KMS-11 (cell line): ENCODE data around the gene MYO9B.

ENCODE experiments used
- H2AFZ ChIP-seq: fragments of 200-600 bp; sonication (generic); 2 replicates; pipeline ENCODE4 v1.6.1; 2016; ENCODE audit warnings: antibody characterized with exemption, mixed run types, low read depth
- H3K27ac ChIP-seq: fragments of 200-600 bp; sonication (generic); 2 replicates; pipeline ENCODE4 v1.6.1; 2016; ENCODE audit warnings: mild to moderate bottlenecking, mixed run types
- H3K27me3 ChIP-seq: fragments of 200-600 bp; sonication (generic); 2 replicates; pipeline ENCODE4 v1.6.1; 2017; ENCODE audit warnings: mild to moderate bottlenecking, low read depth, mixed run types, moderate library complexity; ENCODE audit not compliant: insufficient read depth
- H3K36me3 ChIP-seq: fragments of 200-600 bp; sonication (generic); 2 replicates; pipeline ENCODE4 v1.6.1; 2017; ENCODE audit warnings: mild to moderate bottlenecking, mixed run types; ENCODE audit not compliant: insufficient read depth
- H3K4me1 ChIP-seq: fragments of 200-600 bp; sonication (generic); 2 replicates; pipeline ENCODE4 v1.6.1; 2016; ENCODE audit warnings: mild to moderate bottlenecking, low read depth, mixed run types; ENCODE audit not compliant: poor library complexity, severe bottlenecking
- H3K4me2 ChIP-seq: fragments of 200-600 bp; sonication (generic); 2 replicates; pipeline ENCODE4 v1.7.0; 2016; ENCODE audit warnings: mild to moderate bottlenecking, mixed run types
- H3K4me3 ChIP-seq: fragments of 200-600 bp; sonication (generic); IDR thresholded peaks from 2 replicates; pipeline ENCODE4 v1.6.1; 2017; ENCODE audit warnings: low read depth, low read length, mixed read lengths; ENCODE audit not compliant: insufficient read depth
- H3K79me2 ChIP-seq: fragments of 200-600 bp; sonication (generic); 2 replicates; pipeline ENCODE4 v1.6.1; 2016; ENCODE audit warnings: low read depth, mixed run types; ENCODE audit not compliant: insufficient read depth
- H3K9ac ChIP-seq: fragments of 200-600 bp; sonication (generic); 2 replicates; pipeline ENCODE4 v1.6.1; 2016; ENCODE audit warnings: mild to moderate bottlenecking, mixed run types
- H4K20me1 ChIP-seq: fragments of 200-600 bp; sonication (generic); 2 replicates; pipeline ENCODE4 v1.6.1; 2016; ENCODE audit warnings: mild to moderate bottlenecking, mixed run types; ENCODE audit not compliant: insufficient read depth
- TF ChIP-seq, protein P1 (sequence below): fragments of 200-600 bp; sonication (generic); conservative IDR thresholded peaks from 2 replicates; pipeline ENCODE4 v1.6.1; 2017; ENCODE audit warnings: low read depth, mild to moderate bottlenecking, antibody characterized with exemption, low read length, moderate library complexity, mixed read lengths

The MYO9B gene

GRCh38 chr19:17109300-17109699, 33.7 kb downstream of the MYO9B start:
- Histone ChIP-seq H3K4me1 (no peaks in the 10 kb centered on the region), H3K36me3 (no peaks in the 10 kb centered on the region), H4K20me1 (no peaks in the 10 kb centered on the region), H3K27me3 (no peaks in the 10 kb centered on the region), H3K9ac (no peak overlapping the region), H3K4me2 (no peak overlapping the region), H3K4me3 (no peak overlapping the region), H3K79me2 (no peaks in the 10 kb centered on the region), H3K27ac (no peak overlapping the region), H2AFZ (no peak overlapping the region)
- TF ChIP-seq, protein P1, sequence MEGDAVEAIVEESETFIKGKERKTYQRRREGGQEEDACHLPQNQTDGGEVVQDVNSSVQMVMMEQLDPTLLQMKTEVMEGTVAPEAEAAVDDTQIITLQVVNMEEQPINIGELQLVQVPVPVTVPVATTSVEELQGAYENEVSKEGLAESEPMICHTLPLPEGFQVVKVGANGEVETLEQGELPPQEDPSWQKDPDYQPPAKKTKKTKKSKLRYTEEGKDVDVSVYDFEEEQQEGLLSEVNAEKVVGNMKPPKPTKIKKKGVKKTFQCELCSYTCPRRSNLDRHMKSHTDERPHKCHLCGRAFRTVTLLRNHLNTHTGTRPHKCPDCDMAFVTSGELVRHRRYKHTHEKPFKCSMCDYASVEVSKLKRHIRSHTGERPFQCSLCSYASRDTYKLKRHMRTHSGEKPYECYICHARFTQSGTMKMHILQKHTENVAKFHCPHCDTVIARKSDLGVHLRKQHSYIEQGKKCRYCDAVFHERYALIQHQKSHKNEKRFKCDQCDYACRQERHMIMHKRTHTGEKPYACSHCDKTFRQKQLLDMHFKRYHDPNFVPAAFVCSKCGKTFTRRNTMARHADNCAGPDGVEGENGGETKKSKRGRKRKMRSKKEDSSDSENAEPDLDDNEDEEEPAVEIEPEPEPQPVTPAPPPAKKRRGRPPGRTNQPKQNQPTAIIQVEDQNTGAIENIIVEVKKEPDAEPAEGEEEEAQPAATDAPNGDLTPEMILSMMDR: no peak

DNA sequence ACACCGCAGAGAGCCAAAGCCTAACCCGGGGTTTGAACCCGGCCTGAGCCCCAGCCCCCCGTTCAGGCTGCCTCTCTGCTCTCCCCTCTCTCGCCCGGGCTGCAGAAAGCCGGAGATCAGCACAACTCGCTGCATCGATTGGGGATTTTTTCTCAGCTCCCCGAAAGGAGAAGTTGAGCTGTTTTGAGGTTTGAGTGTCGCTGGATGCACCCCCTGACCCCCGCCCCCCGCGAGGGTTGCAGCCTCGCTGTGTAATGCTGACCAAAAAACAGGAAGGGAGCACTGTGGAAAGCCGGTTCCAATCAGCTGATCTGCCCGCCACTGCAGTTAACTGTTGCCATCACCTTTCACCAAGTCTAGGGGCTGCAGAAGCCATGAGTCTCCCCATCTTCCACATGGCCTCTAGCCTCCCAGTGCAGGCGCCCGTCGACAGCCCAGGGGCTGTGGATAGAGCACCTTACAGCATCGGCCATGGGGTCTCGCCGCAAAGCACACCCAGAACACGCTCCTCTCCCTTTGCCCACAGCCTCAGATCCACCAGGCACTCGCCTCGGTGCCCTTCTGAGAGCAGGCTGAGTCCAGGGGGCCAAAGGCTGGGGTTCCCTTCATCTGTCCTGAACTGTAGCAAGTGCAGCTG, 34.5 kb downstream of the MYO9B start:
- no peaks in the 10 kb centered on the region for H3K36me3 ChIP-seq
- H4K20me1 ChIP-seq: no peaks in the 10 kb centered on the region
- H3K79me2 ChIP-seq: no peaks in the 10 kb centered on the region
- no peak overlapping the region for H3K9ac ChIP-seq
- no peak overlapping the region for H3K27ac ChIP-seq
- no peak overlapping the region for H2AFZ ChIP-seq
- no peak overlapping the region for H3K4me3 ChIP-seq
- TF ChIP-seq, protein P1: no peak
- H3K27me3 ChIP-seq: no peaks in the 10 kb centered on the region
- H3K4me2 ChIP-seq: no peak overlapping the region
- H3K4me1 ChIP-seq: no peaks in the 10 kb centered on the region

- Histone ChIP-seq H3K27me3 (no peaks in the 10 kb centered on the region), H4K20me1 (no peaks in the 10 kb centered on the region), H3K27ac (no peak overlapping the region), H2AFZ (no peak overlapping the region), H3K4me1 (no peaks in the 10 kb centered on the region), H3K4me2 (no peak overlapping the region), H3K36me3 (no peaks in the 10 kb centered on the region), H3K4me3 (no peak overlapping the region), H3K79me2 (no peaks in the 10 kb centered on the region), H3K9ac (no peak overlapping the region)
- TF ChIP-seq, protein P1: no peak
Measured at GRCh38 chr19:17110599-17110966, 35.0 kb downstream of the MYO9B start.

DNA sequence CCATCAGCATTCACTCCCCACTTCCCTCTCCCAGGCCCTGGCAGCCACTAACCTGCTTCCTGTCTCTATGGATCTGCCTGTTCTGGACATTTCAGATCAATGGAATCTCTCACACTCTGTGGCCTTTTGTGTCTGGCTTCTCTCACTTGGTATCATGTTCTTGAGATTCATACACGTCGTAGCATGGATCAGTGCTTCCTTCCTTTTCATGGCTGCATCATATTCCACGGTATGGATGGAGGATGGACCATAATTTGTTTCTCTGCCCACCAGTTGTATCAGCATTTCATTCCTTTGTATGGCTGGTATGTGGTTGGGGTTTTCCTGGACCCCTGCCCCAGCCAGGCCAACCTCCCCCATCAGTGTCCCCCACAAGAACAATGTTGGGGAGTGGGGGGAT, 36.2 kb downstream of the MYO9B start:
- no peaks in the 10 kb centered on the region for H4K20me1 ChIP-seq
- H3K27me3 ChIP-seq: no peaks in the 10 kb centered on the region

More for the DNA sequence above, 36.2 kb downstream of the MYO9B start:
- Histone ChIP-seq H3K4me2 (no peak overlapping the region), H3K9ac (no peak overlapping the region), H3K4me3 (no peak overlapping the region), H3K27ac (no peak overlapping the region), H3K36me3 (no peaks in the 10 kb centered on the region), H3K79me2 (no peaks in the 10 kb centered on the region), H3K4me1 (no peaks in the 10 kb centered on the region), H2AFZ (no peak overlapping the region)
- TF ChIP-seq, protein P1: no peak
